Fibroblast of villous mesenchyme (primary cell): ENCODE results near the gene NRXN3. TPM values are rescaled to one million over a fixed set of nuclear protein-coding genes. Genes with fewer than 3 reads are reported as not detected.

ENCODE experiments used
- DNase-seq: peaks from one replicate; pipeline ENCODE4 v3.0.0-alpha.2; 2010; ENCODE audit warnings: low read depth
- H3K4me3 ChIP-seq: 2 replicates; pipeline ENCODE4 v1.5.1; 2011; ENCODE audit warnings: low read depth, mild to moderate bottlenecking, low read length
- total RNA-seq: library from RNA; depleted of rRNA; stranded (reverse); fragments of >200 nt; gene quantifications from 2 replicates; pipeline ENCODE4 v1.2.3, GENCODE V29; 2012
- TF ChIP-seq, protein P1 (sequence below): IDR thresholded peaks from 2 replicates; pipeline ENCODE4 v1.5.1; 2012; ENCODE audit warnings: low read depth, mild to moderate bottlenecking, low read length; ENCODE audit not compliant: insufficient read depth

Gene NRXN3
- total RNA-seq, 1 donor, result 7.3 TPM

DNA sequence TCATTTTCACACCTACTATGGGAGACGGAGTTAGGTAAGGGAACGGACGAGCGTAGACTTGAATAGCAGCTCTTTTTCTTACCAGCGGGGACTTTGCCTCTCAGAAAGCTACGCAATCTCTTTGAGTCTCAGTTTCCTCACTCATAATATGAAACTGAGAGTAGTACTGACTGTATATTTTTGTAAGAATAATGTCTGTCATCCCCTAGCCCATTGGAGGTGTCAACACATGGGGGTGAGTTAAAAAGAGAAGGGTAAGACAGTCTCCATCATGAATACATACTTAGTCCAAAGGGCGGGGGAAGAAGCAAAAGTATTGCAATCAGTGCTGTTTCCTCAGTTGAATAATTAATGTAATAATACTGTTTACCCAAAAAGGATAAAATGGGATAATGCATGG lies 592.2 kb downstream of the NRXN3 start:
- H3K4me3 ChIP-seq, result no peak overlapping the region
- TF ChIP-seq, protein P1, sequence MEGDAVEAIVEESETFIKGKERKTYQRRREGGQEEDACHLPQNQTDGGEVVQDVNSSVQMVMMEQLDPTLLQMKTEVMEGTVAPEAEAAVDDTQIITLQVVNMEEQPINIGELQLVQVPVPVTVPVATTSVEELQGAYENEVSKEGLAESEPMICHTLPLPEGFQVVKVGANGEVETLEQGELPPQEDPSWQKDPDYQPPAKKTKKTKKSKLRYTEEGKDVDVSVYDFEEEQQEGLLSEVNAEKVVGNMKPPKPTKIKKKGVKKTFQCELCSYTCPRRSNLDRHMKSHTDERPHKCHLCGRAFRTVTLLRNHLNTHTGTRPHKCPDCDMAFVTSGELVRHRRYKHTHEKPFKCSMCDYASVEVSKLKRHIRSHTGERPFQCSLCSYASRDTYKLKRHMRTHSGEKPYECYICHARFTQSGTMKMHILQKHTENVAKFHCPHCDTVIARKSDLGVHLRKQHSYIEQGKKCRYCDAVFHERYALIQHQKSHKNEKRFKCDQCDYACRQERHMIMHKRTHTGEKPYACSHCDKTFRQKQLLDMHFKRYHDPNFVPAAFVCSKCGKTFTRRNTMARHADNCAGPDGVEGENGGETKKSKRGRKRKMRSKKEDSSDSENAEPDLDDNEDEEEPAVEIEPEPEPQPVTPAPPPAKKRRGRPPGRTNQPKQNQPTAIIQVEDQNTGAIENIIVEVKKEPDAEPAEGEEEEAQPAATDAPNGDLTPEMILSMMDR, result no peak
- no peak for DNase-seq

DNA sequence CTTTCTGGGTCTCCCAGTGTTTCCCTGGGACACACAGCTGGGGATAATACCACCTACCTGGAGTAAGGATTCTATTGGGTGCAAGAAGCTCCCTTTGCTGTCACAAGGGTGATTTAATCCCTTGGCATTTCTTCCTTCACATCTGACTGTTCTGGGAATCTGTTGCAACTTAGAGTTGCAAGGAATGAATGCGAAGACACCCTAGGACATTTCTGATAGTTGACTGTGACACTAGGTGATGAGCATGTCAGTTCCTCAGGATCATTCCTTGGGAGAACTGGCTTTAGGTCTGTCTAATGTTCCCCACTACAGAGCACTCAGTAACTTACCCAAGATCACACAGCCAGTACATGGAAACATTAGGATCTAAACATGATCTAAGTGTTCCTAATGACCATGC lies 593.6 kb downstream of the NRXN3 start:
- TF ChIP-seq, protein P1, result no peak

DNA sequence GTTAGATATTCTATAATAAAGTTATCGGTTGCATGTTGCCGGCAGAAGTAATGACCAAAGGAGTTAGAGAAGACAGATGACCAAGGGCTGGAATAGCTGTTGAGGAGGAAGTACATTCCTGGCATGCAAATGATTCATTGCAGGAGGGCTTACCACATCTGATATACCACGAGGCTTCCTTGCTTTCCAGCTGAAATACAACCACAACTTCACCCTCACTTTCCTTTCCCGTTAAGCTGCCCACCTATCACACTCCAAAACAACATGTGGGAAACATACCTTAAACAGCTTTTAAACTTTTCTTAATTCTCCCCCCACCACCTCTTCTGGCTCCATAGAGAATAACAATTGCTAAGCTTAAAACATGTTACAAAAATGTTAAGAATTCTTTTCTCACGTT lies 594.1 kb downstream of the NRXN3 start:
- TF ChIP-seq, protein P1, result no peak
- DNase-seq, result no peak
- H3K4me3 ChIP-seq, result no peak overlapping the region

More for the DNA sequence above, 593.6 kb downstream of the NRXN3 start:
- H3K4me3 ChIP-seq, result no peak overlapping the region
- DNase-seq, result no peak

DNA sequence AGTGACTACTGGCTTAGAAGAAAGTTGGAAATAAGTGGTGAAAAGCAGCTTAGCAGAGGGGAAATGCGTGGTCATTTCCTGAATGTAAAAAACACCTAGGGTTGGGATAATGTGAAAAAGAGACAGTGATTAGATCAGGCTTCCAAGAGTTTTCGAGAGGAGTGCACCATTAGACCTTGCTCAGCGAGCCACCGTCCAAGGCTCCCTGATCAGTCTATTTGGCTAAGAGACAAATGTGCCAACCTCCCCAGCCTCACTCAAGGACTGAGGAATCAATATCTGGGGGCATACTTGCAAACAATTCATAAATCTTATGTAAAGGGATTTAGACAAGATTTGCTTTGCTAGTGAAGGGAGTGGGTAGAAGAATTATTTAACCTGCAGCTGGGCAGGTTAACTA lies 594.5 kb downstream of the NRXN3 start:
- no peak overlapping the region for H3K4me3 ChIP-seq
- TF ChIP-seq, protein P1, result no peak
- no peak for DNase-seq

DNA sequence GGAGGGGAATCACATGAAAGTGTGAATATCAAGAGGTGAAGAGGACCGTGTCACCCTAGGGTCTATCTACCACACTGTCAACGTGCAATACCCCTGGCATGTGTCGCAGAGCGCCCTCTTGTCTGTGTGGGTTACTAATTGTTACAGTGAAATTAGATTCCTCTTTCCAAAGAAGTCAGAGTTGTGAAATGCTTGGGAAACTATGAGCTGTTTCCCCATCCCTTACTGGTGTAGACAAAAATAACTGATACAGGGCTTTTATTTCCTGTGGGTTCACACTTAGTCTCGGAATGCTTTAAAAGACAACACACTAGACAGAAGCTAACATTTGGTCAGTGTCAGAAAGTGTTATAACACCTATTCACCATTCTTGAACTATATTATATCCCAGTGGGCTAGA lies 597.3 kb downstream of the NRXN3 start:
- no peak overlapping the region for H3K4me3 ChIP-seq
- TF ChIP-seq, protein P1, result no peak
- DNase-seq, result no peak

DNA sequence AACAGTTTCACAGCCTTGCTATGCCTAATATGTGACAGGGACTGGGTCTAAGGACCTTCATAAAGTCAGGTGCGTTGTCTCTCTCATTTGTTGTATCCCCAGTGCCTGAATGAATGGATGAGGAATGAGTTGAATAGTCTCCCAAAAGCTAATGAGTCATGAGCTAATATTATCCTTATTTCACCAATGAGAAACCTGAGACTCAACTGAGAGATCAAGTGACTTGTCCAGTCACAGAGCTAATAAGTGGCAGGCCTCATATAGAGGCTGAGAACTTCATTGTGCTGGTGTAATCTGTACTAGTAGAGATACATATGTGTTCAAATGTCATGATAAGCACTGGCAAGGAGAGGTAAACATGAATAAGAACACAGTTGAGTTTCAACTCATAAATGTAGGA lies 612.4 kb downstream of the NRXN3 start:
- TF ChIP-seq, protein P1, result no peak
- no peak overlapping the region for H3K4me3 ChIP-seq
- no peak for DNase-seq

DNA sequence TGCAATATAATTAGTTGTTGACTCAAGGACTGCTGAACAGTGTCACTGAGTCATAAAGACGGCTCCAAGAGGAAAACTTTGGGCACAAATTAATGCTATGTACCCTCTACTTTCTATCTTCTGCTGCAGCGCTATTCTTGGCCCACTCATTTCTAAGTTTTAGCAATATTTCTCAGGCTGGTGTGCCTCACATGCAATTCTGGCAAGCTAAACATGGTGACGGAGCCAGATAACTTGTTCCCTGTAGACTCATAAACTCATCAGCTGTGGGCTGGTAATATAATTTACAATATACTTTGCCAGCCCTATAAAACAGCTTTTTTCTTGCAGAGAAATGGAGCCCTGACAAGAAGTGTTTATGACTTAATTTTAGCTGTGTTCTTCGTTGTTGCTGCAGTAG lies 615.1 kb downstream of the NRXN3 start:
- DNase-seq, result no peak
- TF ChIP-seq, protein P1, result no peak
- H3K4me3 ChIP-seq, result no peak overlapping the region
